SU-DHL-6 (cell line): ENCODE measurements around the gene KIF4A.

Experiments
- EZH2phosphoT487 ChIP-seq: fragments of 200-600 bp; sonication (generic), shearing (Covaris generic); conservative IDR thresholded peaks from 2 replicates; pipeline ENCODE4 v1.6.1; 2018; ENCODE audit warnings: mild to moderate bottlenecking, antibody characterized with exemption, low read length, moderate library complexity, mixed read lengths
- TF ChIP-seq, protein P1 (sequence below): fragments of 200-600 bp; sonication (generic); IDR thresholded peaks from one replicate; pipeline ENCODE4 v1.5.1; 2017; ENCODE audit warnings: antibody characterized with exemption, mild to moderate bottlenecking, low read length, moderate library complexity; ENCODE audit not compliant: insufficient read depth, poor library complexity, severe bottlenecking

DNA sequence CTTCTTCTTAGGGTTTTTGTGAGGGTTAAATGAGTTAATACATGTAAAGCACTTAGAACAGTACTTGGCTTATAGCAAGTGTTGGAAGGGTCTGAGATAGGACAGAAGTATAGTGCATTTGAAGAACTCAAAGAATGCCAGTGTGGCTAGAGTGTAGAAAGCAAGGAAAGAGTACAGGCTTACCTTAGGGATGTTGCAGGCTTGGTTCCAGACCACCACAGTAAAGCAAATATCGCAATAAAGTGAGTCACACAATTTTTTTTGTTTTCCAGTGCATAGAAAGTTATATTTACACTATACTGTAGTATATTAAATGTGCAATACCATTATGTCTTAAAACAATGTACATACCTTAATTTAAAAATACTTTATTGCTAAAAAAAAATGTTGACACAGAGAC, 41.3 kb downstream of the KIF4A start:
- TF ChIP-seq, protein P1, sequence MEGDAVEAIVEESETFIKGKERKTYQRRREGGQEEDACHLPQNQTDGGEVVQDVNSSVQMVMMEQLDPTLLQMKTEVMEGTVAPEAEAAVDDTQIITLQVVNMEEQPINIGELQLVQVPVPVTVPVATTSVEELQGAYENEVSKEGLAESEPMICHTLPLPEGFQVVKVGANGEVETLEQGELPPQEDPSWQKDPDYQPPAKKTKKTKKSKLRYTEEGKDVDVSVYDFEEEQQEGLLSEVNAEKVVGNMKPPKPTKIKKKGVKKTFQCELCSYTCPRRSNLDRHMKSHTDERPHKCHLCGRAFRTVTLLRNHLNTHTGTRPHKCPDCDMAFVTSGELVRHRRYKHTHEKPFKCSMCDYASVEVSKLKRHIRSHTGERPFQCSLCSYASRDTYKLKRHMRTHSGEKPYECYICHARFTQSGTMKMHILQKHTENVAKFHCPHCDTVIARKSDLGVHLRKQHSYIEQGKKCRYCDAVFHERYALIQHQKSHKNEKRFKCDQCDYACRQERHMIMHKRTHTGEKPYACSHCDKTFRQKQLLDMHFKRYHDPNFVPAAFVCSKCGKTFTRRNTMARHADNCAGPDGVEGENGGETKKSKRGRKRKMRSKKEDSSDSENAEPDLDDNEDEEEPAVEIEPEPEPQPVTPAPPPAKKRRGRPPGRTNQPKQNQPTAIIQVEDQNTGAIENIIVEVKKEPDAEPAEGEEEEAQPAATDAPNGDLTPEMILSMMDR: no peak
- no peak for TF ChIP-seq EZH2phosphoT487
